GM21423 (cell line): Measurements from ENCODE around the gene CYP1A2.
"Not testable (repeated sequence)": the region's sequence is repeated elsewhere in the genome, so short reads cannot be mapped to it uniquely, and the experiment has no call there.

ENCODE experiments used
- ATAC-seq: cut with Tn5 transposase; IDR thresholded peaks from one replicate; pipeline ENCODE4 v1.9.1; 2021; ENCODE audit warnings: mild to moderate bottlenecking, moderate library complexity; ENCODE audit not compliant: unreplicated experiment

CYP1A2 gene

GRCh38 chr15:74735305-74735704, 13.3 kb upstream of the CYP1A2 start:
- no peak for ATAC-seq

- ATAC-seq, result not testable (repeated sequence)
Measured at GRCh38 chr15:74738239-74738638, 10.4 kb upstream of the CYP1A2 start.

GRCh38 chr15:74742422-74742821, 6.2 kb upstream of the CYP1A2 start:
- ATAC-seq, result no peak

GRCh38 chr15:74746389-74746788, 2.3 kb upstream of the CYP1A2 start:
- ATAC-seq, result no peak

- ATAC-seq, result no peak
Measured at GRCh38 chr15:74749832-74750231, 1.2 kb downstream of the CYP1A2 start.

GRCh38 chr15:74750751-74751150, 2.1 kb downstream of the CYP1A2 start:
- ATAC-seq, result no peak

GRCh38 chr15:74752011-74752410, 3.4 kb downstream of the CYP1A2 start:
- no peak for ATAC-seq

GRCh38 chr15:74752531-74752930, 3.9 kb downstream of the CYP1A2 start:
- no peak for ATAC-seq

GRCh38 chr15:74754593-74755215, 6.1 kb downstream of the CYP1A2 start:
- no peak for ATAC-seq

- no peak for ATAC-seq
Measured at GRCh38 chr15:74758736-74759135, 10.1 kb downstream of the CYP1A2 start.

- ATAC-seq, result no peak
Measured at GRCh38 chr15:74762791-74763150, 14.1 kb downstream of the CYP1A2 start.

GRCh38 chr15:74763416-74763815, 14.8 kb downstream of the CYP1A2 start:
- ATAC-seq, result no peak

GRCh38 chr15:74767167-74768098, 18.8 kb downstream of the CYP1A2 start:
- no peak for ATAC-seq

- ATAC-seq, result no peak
Measured at GRCh38 chr15:74768099-74768770, 19.6 kb downstream of the CYP1A2 start.

- ATAC-seq, result no peak
Measured at GRCh38 chr15:74768771-74769342, 20.2 kb downstream of the CYP1A2 start.

- ATAC-seq, result no peak
Measured at GRCh38 chr15:74769463-74770025, 20.9 kb downstream of the CYP1A2 start.

- no peak for ATAC-seq
Measured at GRCh38 chr15:74770211-74770903, 21.7 kb downstream of the CYP1A2 start.

- ATAC-seq, result no peak
Measured at GRCh38 chr15:74773329-74773728, 24.7 kb downstream of the CYP1A2 start.

GRCh38 chr15:74773731-74774252, 25.1 kb downstream of the CYP1A2 start:
- no peak for ATAC-seq

GRCh38 chr15:74775132-74775562, 26.5 kb downstream of the CYP1A2 start:
- ATAC-seq, result no peak
